Endodermal cell (in vitro differentiated cells): ENCODE measurements around the gene UBE2H. TPM values are rescaled to one million over a fixed set of nuclear protein-coding genes. Genes with fewer than 3 reads are reported as not detected.

Source experiments
- DNase-seq: peaks from one replicate; pipeline ENCODE4 v3.0.0-alpha.2; 2017
- H3K27ac ChIP-seq: 2 replicates; pipeline ENCODE4 v1.5.1; 2013; ENCODE audit warnings: mild to moderate bottlenecking, low read depth, low read length, moderate library complexity
- H3K27me3 ChIP-seq: 2 replicates; pipeline ENCODE4 v1.6.1; 2013; ENCODE audit warnings: mild to moderate bottlenecking, low read length, moderate library complexity; ENCODE audit not compliant: insufficient read depth, control insufficient read depth, poor library complexity, severe bottlenecking
- H3K36me3 ChIP-seq: 2 replicates; pipeline ENCODE4 v1.7.0; 2013; ENCODE audit warnings: mild to moderate bottlenecking, low read length, moderate library complexity; ENCODE audit not compliant: control insufficient read depth, insufficient read depth
- H3K4me1 ChIP-seq: one replicate; pipeline ENCODE4 v1.7.0; 2013; ENCODE audit warnings: low read length; ENCODE audit not compliant: control insufficient read depth, insufficient read depth
- H3K4me3 ChIP-seq: 2 replicates; pipeline ENCODE4 v1.5.1; 2013; ENCODE audit warnings: mild to moderate bottlenecking, low read length, moderate library complexity
- H3K9ac ChIP-seq: 2 replicates; pipeline ENCODE4 v1.6.1; 2013; ENCODE audit warnings: mild to moderate bottlenecking, low read length, moderate library complexity; ENCODE audit not compliant: poor library complexity, severe bottlenecking; ENCODE audit errors: extremely low read depth
- H3K9me3 ChIP-seq: 2 replicates; pipeline ENCODE4 v1.6.1; 2013; ENCODE audit warnings: mild to moderate bottlenecking, low read length, moderate library complexity; ENCODE audit not compliant: control insufficient read depth
- H3K27ac Mint-ChIP-seq: 2 replicates; pipeline ENCODE4 v1.8.0; 2020; ENCODE audit warnings: mixed read lengths
- H3K27me3 Mint-ChIP-seq: 2 replicates; pipeline ENCODE4 v1.8.0; 2021; ENCODE audit warnings: mild to moderate bottlenecking, mixed read lengths; ENCODE audit not compliant: insufficient read depth
- H3K36me3 Mint-ChIP-seq: 2 replicates; pipeline ENCODE4 v1.8.0; 2020; ENCODE audit warnings: low read depth, mixed read lengths
- H3K4me1 Mint-ChIP-seq: 2 replicates; pipeline ENCODE4 v1.8.0; 2020; ENCODE audit warnings: mixed read lengths
- H3K4me3 Mint-ChIP-seq: 2 replicates; pipeline ENCODE4 v1.8.0; 2020; ENCODE audit warnings: mild to moderate bottlenecking, moderate library complexity, mixed read lengths
- H3K9me3 Mint-ChIP-seq: 2 replicates; pipeline ENCODE4 v1.8.0; 2020; ENCODE audit warnings: mild to moderate bottlenecking, mixed read lengths
- WGBS, 2 experiments: methylation state at CpG; one replicate each; pipeline versions ENCODE4 v1.1.5 to v1.1.7; 2013; ENCODE audit warnings: missing lambda C conversion rate in 2 of 2, mixed read lengths in 1 of 2; ENCODE audit not compliant: insufficient coverage in 1 of 2, insufficient read length in 1 of 2; 5-methylcytosine and 5-hydroxymethylcytosine counted together
- total RNA-seq, 2 donors: library from RNA; stranded (reverse); fragmentation: NEBNext Ultra II Directional in 1 of 2; extraction: Animal tissue kit (Norgen Biotek cat#: 25700) in 1 of 2; gene quantifications; 2 replicates in 1 of 2; 3 replicates in 1 of 2; pipeline ENCODE4 v1.2.1, GENCODE V29; 2021
- TF ChIP-seq, protein P1 (sequence below): fragments of 200-600 bp; sonication (generic); conservative IDR thresholded peaks from 2 replicates; pipeline ENCODE4 v1.5.0; 2021; ENCODE audit warnings: antibody characterized with exemption, mild to moderate bottlenecking

UBE2H gene
- total RNA-seq, 2 donors from 2014 or later: 74.5 to 74.7 TPM

DNA sequence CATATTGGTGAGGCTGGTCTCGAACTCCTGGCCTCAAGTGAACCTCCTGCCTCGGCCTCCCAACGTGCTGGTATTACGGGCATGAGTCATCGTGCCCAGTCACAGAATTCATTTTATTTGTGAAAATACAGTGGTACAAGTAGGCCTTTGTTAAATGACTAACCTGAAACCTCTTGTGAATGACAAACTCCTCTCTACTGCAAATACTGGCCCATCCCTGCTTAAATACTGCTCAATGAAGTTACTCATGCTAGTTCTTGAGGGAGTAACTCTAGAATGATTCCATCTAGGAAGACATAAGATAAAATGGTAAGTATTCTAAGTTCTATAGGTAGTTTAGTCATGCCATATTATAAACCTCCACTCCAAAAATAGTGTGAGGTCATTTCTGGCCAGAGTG is 80.7 kb downstream of the UBE2H start:
- Mint-ChIP-seq H3K9me3 (peaks cover 2% of the 10 kb centered on the region), H3K4me1 (peaks cover 19% of the 10 kb centered on the region), H3K4me3 (no peak overlapping the region), H3K27me3 (no peaks in the 10 kb centered on the region), H3K36me3 (peaks cover 32% of the 10 kb centered on the region), H3K27ac (no peak overlapping the region)
- WGBS, 2 experiments: 80 to 97% methylated on average over 2 to 5 of the region's 5 CpGs
- H3K4me1 ChIP-seq: peaks cover 9% of the 10 kb centered on the region
- TF ChIP-seq, protein P1, sequence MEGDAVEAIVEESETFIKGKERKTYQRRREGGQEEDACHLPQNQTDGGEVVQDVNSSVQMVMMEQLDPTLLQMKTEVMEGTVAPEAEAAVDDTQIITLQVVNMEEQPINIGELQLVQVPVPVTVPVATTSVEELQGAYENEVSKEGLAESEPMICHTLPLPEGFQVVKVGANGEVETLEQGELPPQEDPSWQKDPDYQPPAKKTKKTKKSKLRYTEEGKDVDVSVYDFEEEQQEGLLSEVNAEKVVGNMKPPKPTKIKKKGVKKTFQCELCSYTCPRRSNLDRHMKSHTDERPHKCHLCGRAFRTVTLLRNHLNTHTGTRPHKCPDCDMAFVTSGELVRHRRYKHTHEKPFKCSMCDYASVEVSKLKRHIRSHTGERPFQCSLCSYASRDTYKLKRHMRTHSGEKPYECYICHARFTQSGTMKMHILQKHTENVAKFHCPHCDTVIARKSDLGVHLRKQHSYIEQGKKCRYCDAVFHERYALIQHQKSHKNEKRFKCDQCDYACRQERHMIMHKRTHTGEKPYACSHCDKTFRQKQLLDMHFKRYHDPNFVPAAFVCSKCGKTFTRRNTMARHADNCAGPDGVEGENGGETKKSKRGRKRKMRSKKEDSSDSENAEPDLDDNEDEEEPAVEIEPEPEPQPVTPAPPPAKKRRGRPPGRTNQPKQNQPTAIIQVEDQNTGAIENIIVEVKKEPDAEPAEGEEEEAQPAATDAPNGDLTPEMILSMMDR: no peak
- H3K27ac ChIP-seq: no peak overlapping the region
- no peak for DNase-seq
- no peak overlapping the region for H3K9ac ChIP-seq
- H3K9me3 ChIP-seq: no peaks in the 10 kb centered on the region
- H3K36me3 ChIP-seq: peaks cover 14% of the 10 kb centered on the region
- H3K27me3 ChIP-seq: no peaks in the 10 kb centered on the region
- H3K4me3 ChIP-seq: no peak overlapping the region

DNA sequence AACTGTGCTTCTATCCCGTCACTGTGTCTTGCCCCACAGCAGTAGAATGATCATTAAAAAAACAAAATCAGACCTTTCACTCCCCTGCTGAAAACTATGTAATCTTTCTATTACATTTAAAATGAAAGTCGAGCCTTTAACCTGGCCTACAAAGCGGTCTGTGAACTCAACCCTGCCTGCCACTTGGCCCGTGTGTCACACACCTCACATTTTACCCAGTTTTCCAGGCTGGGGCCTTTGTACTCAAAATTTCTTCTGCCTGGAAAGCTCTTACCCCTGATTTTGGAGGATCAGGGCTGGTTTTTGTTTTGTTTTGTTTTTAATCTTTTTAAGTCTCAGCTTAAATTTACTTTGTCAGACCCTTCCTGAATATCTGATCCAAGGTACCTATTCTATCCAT is 82.1 kb downstream of the UBE2H start:
- Histone ChIP-seq H3K27ac (no peak overlapping the region), H3K9me3 (no peaks in the 10 kb centered on the region), H3K4me1 (peaks cover 2% of the 10 kb centered on the region), H3K36me3 (peaks cover 21% of the 10 kb centered on the region), H3K27me3 (no peaks in the 10 kb centered on the region), H3K4me3 (no peak overlapping the region), H3K9ac (no peak overlapping the region)
- Mint-ChIP-seq H3K27ac (no peak overlapping the region), H3K9me3 (peaks cover 2% of the 10 kb centered on the region), H3K27me3 (no peaks in the 10 kb centered on the region), H3K4me1 (peaks cover 6% of the 10 kb centered on the region), H3K36me3 (peaks cover 31% of the 10 kb centered on the region), H3K4me3 (no peak overlapping the region)
- DNase-seq: no peak
- WGBS, 2 experiments: 90 to 100% methylated on average over 3 to 4 of the region's 4 CpGs
- TF ChIP-seq, protein P1: no peak

DNA sequence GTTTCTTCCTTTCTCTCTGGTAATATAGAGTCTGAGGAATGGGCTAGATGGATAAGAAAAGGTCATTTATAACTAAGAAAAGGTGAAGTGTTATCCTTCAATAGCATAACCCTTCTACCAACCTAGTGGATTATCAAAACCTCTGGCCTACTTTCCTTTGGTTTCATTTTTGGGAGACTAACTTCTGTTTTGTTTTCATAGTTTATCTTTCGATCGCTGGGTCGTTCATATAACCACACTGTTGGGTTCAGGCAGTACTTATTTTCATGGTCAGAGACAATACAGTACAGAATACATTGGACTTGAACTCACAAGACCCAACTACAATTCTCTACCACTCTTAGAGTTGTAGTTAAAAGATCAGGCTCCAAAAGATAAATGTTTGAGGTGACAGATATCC is 86.5 kb downstream of the UBE2H start:
- Mint-ChIP-seq H3K36me3 (peaks cover 20% of the 10 kb centered on the region), H3K27me3 (no peaks in the 10 kb centered on the region), H3K9me3 (peaks cover 2% of the 10 kb centered on the region), H3K4me1 (peaks cover 21% of the 10 kb centered on the region), H3K4me3 (no peak overlapping the region), H3K27ac (no peak overlapping the region)
- H3K4me3 ChIP-seq: no peak overlapping the region
- DNase-seq: no peak
- H3K36me3 ChIP-seq: peaks cover 14% of the 10 kb centered on the region
- no peak overlapping the region for H3K27ac ChIP-seq
- 95% methylated on average over 3 of the region's 3 CpGs; no CpG with 5 or more reads in 1 of the 2 experiments for WGBS, 2 experiments
- H3K27me3 ChIP-seq: no peaks in the 10 kb centered on the region
- TF ChIP-seq, protein P1: no peak
- no peaks in the 10 kb centered on the region for H3K4me1 ChIP-seq
- H3K9ac ChIP-seq: no peak overlapping the region
- H3K9me3 ChIP-seq: no peaks in the 10 kb centered on the region
